HG03378 (cell line): Measurements from ENCODE around the gene CD33.
"Not testable (repeated sequence)": the region's sequence is repeated elsewhere in the genome, so short reads cannot be mapped to it uniquely, and the experiment has no call there.

Source experiments
- ATAC-seq: cut with Tn5 transposase; IDR thresholded peaks from one replicate; pipeline ENCODE4 v1.9.1; 2021; ENCODE audit warnings: mild to moderate bottlenecking, moderate library complexity; ENCODE audit not compliant: unreplicated experiment

CD33 gene

GRCh38 chr19:51224898-51225393 lies at the start of gene CD33:
Gene CD33, plus strand, starts transcription at chr19:51225080. Its CDS starts 39 bp downstream, at chr19:51225119.
- not testable (repeated sequence) for ATAC-seq

- ATAC-seq, result no peak
These were observed 45.6 kb upstream of the CD33 start for GRCh38 chr19:51179256-51179655.

DNA sequence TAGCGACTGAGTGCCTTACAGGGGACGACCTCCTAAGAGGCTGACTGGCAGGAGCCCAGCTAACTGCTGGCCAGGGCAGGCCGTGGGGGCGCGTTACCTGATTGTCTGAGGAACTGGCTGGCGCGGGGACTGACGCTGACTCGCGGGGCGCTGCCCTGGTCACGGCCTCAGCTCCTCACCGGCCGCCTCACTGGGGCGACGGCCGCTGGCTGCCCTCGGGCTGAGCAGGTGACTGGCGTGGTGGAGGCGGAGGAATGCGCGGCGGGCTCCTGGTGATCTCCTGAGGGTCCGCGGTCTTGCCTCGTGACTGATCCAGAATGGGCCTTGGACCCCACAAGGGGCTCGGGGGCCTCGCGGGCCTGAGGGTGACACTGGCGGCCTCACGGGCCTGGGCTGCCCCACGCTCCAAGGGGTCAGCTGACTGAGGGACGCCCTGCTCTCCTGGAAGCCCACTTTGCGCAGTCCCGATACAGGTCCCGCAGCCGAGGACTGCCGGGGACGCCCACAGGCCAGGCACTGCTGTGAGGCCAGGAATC lies 43.4 kb upstream of the CD33 start:
- no peak for ATAC-seq

- ATAC-seq, result no peak
These were observed 42.9 kb upstream of the CD33 start for GRCh38 chr19:51181913-51182419.

- no peak for ATAC-seq
These were observed 41.3 kb upstream of the CD33 start for GRCh38 chr19:51183629-51184028.

- no peak for ATAC-seq
These were observed 39.6 kb upstream of the CD33 start for GRCh38 chr19:51185069-51185867.

GRCh38 chr19:51185868-51186215 lies 39.0 kb upstream of the CD33 start:
- no peak for ATAC-seq

GRCh38 chr19:51186323-51186722 lies 38.6 kb upstream of the CD33 start:
- no peak for ATAC-seq

DNA sequence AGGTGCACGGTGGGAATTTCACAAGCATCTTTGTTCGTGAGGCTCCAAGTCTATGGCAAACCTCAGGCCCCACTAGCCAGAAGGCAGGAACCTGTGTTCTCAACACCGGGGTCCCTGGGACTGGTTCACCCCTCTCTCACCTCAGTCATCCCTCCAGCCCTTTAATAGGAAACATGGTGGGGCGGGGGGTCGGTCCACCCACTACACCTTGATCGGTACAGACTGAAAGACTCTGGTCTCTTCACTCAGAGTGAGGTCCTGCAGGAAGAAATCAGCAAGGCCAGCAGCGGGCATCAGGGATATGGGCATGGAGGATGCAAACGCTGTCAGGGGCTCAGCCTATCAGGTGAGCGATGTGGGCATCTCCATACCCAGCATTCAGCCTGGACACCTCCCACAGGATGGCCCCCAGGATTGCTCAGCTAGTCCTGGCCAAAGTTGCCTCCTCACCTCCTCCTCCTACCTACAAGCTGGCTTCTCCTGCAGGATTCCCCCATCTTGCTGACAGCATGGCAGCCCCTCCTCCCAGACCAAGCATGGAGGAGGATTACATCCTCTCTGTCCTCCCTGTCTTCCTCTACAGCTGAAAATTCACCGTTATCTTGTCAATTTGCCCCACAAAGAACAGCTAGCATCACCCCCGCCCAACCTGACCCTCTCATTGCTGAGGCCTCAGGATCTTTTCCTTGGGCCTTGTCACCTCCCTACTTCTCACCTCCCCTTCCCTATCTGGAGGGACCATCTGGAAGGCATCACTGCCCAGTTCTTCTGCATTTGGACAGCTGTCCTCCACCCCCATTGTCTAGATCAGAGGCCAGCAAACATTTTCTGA lies 37.3 kb upstream of the CD33 start:
- no peak for ATAC-seq

GRCh38 chr19:51188227-51188559 lies 36.7 kb upstream of the CD33 start:
- no peak for ATAC-seq

GRCh38 chr19:51192689-51193088 lies 32.2 kb upstream of the CD33 start:
- ATAC-seq, result no peak

GRCh38 chr19:51194527-51195315 lies 30.2 kb upstream of the CD33 start:
- ATAC-seq, result no peak

- no peak for ATAC-seq
These were observed 29.6 kb upstream of the CD33 start for GRCh38 chr19:51195316-51195586.

DNA sequence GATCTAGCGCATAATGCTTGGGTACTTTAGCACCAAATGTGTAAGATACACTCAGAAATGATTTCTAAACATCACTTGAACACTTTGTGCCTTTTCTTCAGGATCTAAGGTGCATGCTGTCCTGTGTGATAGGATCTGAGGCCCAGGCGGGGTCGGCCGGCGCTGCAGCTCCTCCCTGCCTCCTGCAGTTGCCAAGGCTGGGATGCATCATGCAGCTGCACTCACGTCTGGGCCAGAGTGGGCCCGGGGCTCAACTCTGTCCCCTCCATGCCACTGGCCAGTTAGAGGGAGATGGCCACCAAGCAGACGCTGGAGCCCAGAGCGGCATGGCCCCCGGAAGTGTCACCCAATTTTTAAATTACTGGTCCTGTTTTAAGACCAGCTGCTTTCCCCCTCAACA lies 29.3 kb upstream of the CD33 start:
- no peak for ATAC-seq

DNA sequence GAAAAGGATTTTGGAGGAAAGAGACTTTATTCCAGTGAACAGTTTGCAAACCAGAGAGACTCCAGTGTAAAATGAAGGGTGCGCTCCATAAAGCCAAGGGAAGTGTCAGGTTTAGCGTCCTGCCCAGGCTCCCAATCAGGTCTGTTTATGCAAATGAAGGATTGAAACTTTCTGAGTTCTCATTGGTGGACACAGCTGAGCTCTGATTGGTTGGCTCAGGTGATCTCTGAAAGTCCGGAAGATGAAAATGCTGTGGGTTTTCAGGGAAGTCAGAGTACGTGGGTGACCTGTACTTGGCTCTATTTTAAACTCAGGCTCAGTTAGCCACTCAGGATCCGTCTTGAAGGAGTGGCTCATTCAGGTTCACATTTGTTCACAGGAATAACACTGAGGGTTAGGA lies 28.7 kb upstream of the CD33 start:
- no peak for ATAC-seq

DNA sequence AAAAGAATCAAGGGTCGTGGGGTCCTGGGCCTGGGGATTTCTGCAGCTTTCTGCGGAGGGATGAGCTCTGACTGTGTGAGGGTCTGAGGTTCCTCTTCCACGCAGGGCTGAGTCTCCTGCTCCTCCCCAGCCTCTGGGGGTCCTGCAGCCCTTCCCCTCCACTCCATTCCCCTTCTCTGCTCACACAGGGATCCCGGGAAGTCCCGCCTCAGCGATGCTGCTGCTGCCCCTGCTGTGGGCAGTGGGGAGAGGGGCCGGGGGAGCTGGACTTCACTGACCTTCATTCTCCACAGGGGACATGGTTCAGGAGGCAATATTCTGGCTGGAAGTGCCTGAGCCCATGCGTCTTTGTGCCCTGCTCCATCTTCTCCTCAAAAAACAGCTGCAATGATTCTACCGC lies 26.2 kb upstream of the CD33 start:
- no peak for ATAC-seq

GRCh38 chr19:51200071-51200666 lies 24.7 kb upstream of the CD33 start:
- ATAC-seq, result no peak

DNA sequence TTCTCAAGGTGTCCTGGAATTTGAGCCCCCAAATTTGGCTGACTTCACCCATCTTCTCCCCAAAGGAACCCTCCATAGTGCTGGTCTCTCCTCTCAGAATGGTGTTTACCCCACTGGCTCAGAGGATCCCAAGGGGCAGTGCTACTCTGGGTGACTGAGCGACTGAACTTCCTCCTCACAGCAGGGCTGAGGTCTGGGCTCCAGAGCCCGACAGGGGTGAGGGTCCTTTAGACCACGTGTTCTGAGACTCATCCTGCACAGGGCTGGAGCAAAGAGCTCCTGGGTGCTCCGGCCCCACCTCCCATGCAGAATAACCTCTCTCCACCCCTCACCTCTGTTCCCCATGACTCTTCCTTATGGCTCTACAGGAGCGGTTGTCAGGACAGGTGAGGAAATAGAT lies 23.2 kb upstream of the CD33 start:
- ATAC-seq, result no peak

- ATAC-seq, result no peak
These were observed 21.0 kb upstream of the CD33 start for GRCh38 chr19:51203916-51204315.

DNA sequence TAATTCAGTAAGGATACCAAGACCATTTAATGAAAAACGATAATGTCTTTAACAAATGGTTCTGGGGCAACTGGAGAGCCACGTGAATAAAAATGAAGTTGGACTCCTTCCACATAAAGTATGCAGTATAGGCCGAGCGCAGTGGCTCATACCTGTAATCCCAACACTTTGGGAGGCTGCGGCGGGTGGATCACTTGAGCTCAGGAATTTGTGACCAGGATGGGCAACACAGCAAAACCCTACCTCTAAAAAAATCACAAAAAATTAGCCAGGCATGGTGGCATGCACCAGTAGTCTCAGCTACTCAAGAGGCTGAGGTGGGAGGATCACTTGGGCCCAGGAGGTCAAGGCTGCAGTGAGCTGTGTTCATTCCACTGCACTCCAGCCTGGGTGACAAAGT lies 20.6 kb upstream of the CD33 start:
- no peak for ATAC-seq

GRCh38 chr19:51207747-51208146 lies 17.1 kb upstream of the CD33 start:
- no peak for ATAC-seq
